ENCODE measurements around the gene MANF.

The MANF gene

DNA sequence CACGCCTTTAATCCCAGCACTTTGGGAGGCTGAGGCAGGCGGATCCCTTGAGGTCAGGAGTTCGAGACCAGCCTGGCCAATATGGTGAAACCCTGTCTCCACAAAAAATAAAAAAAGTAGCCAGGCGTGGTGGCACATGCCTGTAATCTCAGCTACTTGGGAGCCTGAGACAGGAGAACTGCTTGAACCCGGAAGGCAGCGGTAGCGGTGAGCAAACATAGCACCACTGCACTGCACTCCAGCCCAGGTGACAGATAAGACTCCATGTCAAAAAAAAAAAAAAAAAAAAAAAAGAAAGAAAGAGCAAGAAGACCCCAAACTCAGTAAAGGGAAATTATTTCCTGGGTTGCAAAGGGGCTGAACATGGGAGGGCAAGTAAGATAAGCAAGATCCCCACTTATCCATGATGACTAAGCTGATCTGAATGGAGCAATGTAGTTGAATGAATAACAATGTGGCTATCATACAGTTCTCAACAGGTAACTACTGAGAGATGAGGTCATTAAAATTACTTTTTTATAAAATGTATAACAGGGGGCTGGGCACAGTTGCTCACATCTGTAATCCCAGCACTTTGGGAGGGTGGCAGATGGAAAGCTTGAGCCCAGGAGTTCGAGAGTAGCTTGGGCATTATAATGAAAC is 52.0 kb downstream of the MANF start:
- no peak for DNase-seq (ENCODE audit: low read depth)
